ENCODE results near the gene LASP1NB.

The LASP1NB gene

GRCh38 chr17:38897671-38898290, 27.6 kb upstream of the LASP1NB start:
- H3K9me3 ChIP-seq (ENCODE audit: control insufficient read depth, low read length): no peaks in the 10 kb centered on the region
- peaks cover 85% of the 10 kb centered on the region for H3K4me1 ChIP-seq (ENCODE audit: control insufficient read depth, insufficient read depth, low read length)
- H3K4me3 ChIP-seq (ENCODE audit: low read length): no peak overlapping the region
- H3K9ac ChIP-seq (ENCODE audit: low read length): peak overlapping the region; percentile 40
- peaks cover 60% of the 10 kb centered on the region for H3K36me3 ChIP-seq (ENCODE audit: control insufficient read depth, insufficient read depth, low read length, severe bottlenecking)
- no peaks in the 10 kb centered on the region for H3K27me3 ChIP-seq (replicated peaks; ENCODE audit: control insufficient read depth, insufficient read depth, low read length)
- no peak for DNase-seq (ENCODE audit: low read depth)

- peaks cover 60% of the 10 kb centered on the region for H3K36me3 ChIP-seq (ENCODE audit: control insufficient read depth, insufficient read depth, low read length, severe bottlenecking)
- peaks cover 85% of the 10 kb centered on the region for H3K4me1 ChIP-seq (ENCODE audit: control insufficient read depth, insufficient read depth, low read length)
Measured at GRCh38 chr17:38898291-38898679, 27.1 kb upstream of the LASP1NB start.

GRCh38 chr17:38898812-38899348, 26.5 kb upstream of the LASP1NB start:
- Histone ChIP-seq H3K9me3 (ENCODE audit: control insufficient read depth, low read length) (no peaks in the 10 kb centered on the region), H3K4me3 (ENCODE audit: low read length) (no peak overlapping the region), H3K9ac (ENCODE audit: low read length) (no peak overlapping the region), H3K36me3 (ENCODE audit: control insufficient read depth, insufficient read depth, low read length, severe bottlenecking) (peaks cover 60% of the 10 kb centered on the region), H3K27me3 (replicated peaks; ENCODE audit: control insufficient read depth, insufficient read depth, low read length) (no peaks in the 10 kb centered on the region), H3K4me1 (ENCODE audit: control insufficient read depth, insufficient read depth, low read length) (peaks cover 85% of the 10 kb centered on the region)
- no peak for DNase-seq (ENCODE audit: low read depth)

More at GRCh38 chr17:38898291-38898679, 27.1 kb upstream of the LASP1NB start:
- Histone ChIP-seq H3K9ac (ENCODE audit: low read length) (peak overlapping the region; percentile 40), H3K4me3 (ENCODE audit: low read length) (no peak overlapping the region), H3K27me3 (replicated peaks; ENCODE audit: control insufficient read depth, insufficient read depth, low read length) (no peaks in the 10 kb centered on the region), H3K9me3 (ENCODE audit: control insufficient read depth, low read length) (no peaks in the 10 kb centered on the region)
- no peak for DNase-seq (ENCODE audit: low read depth)

GRCh38 chr17:38899421-38899820, 26.0 kb upstream of the LASP1NB start:
- H3K36me3 ChIP-seq (ENCODE audit: control insufficient read depth, insufficient read depth, low read length, severe bottlenecking): peaks cover 58% of the 10 kb centered on the region
- no peak overlapping the region for H3K9ac ChIP-seq (ENCODE audit: low read length)
- H3K4me1 ChIP-seq (ENCODE audit: control insufficient read depth, insufficient read depth, low read length): peaks cover 83% of the 10 kb centered on the region
- no peaks in the 10 kb centered on the region for H3K9me3 ChIP-seq (ENCODE audit: control insufficient read depth, low read length)
- DNase-seq (ENCODE audit: low read depth): no peak
- no peaks in the 10 kb centered on the region for H3K27me3 ChIP-seq (replicated peaks; ENCODE audit: control insufficient read depth, insufficient read depth, low read length)
- no peak overlapping the region for H3K4me3 ChIP-seq (ENCODE audit: low read length)

- Histone ChIP-seq H3K36me3 (ENCODE audit: control insufficient read depth, insufficient read depth, low read length, severe bottlenecking) (peaks cover 58% of the 10 kb centered on the region), H3K4me3 (ENCODE audit: low read length) (peak overlapping the region; percentile 72), H3K27me3 (replicated peaks; ENCODE audit: control insufficient read depth, insufficient read depth, low read length) (no peaks in the 10 kb centered on the region), H3K4me1 (ENCODE audit: control insufficient read depth, insufficient read depth, low read length) (peaks cover 82% of the 10 kb centered on the region), H3K9me3 (ENCODE audit: control insufficient read depth, low read length) (no peaks in the 10 kb centered on the region), H3K9ac (ENCODE audit: low read length) (peak overlapping the region; percentile 83)
- DNase-seq (ENCODE audit: low read depth): peak; percentile 75
Measured at GRCh38 chr17:38900978-38901656, 24.3 kb upstream of the LASP1NB start.

GRCh38 chr17:38903404-38903803, 22.0 kb upstream of the LASP1NB start:
- no peak for DNase-seq (ENCODE audit: low read depth)
- no peaks in the 10 kb centered on the region for H3K27me3 ChIP-seq (replicated peaks; ENCODE audit: control insufficient read depth, insufficient read depth, low read length)
- peak overlapping the region; percentile 44 for H3K9ac ChIP-seq (ENCODE audit: low read length)
- H3K4me3 ChIP-seq (ENCODE audit: low read length): no peak overlapping the region
- no peaks in the 10 kb centered on the region for H3K9me3 ChIP-seq (ENCODE audit: control insufficient read depth, low read length)
- peaks cover 72% of the 10 kb centered on the region for H3K4me1 ChIP-seq (ENCODE audit: control insufficient read depth, insufficient read depth, low read length)
- peaks cover 54% of the 10 kb centered on the region for H3K36me3 ChIP-seq (ENCODE audit: control insufficient read depth, insufficient read depth, low read length, severe bottlenecking)

- no peak overlapping the region for H3K4me3 ChIP-seq (ENCODE audit: low read length)
- H3K27me3 ChIP-seq (replicated peaks; ENCODE audit: control insufficient read depth, insufficient read depth, low read length): no peaks in the 10 kb centered on the region
- peaks cover 46% of the 10 kb centered on the region for H3K36me3 ChIP-seq (ENCODE audit: control insufficient read depth, insufficient read depth, low read length, severe bottlenecking)
- H3K9me3 ChIP-seq (ENCODE audit: control insufficient read depth, low read length): no peaks in the 10 kb centered on the region
- DNase-seq (ENCODE audit: low read depth): no peak
- no peak overlapping the region for H3K9ac ChIP-seq (ENCODE audit: low read length)
- peaks cover 59% of the 10 kb centered on the region for H3K4me1 ChIP-seq (ENCODE audit: control insufficient read depth, insufficient read depth, low read length)
Measured at GRCh38 chr17:38904892-38905291, 20.5 kb upstream of the LASP1NB start.

GRCh38 chr17:38905375-38905774, 20.0 kb upstream of the LASP1NB start:
- Histone ChIP-seq H3K9ac (ENCODE audit: low read length) (no peak overlapping the region), H3K27me3 (replicated peaks; ENCODE audit: control insufficient read depth, insufficient read depth, low read length) (no peaks in the 10 kb centered on the region), H3K9me3 (ENCODE audit: control insufficient read depth, low read length) (no peaks in the 10 kb centered on the region), H3K4me3 (ENCODE audit: low read length) (no peak overlapping the region), H3K36me3 (ENCODE audit: control insufficient read depth, insufficient read depth, low read length, severe bottlenecking) (peaks cover 51% of the 10 kb centered on the region), H3K4me1 (ENCODE audit: control insufficient read depth, insufficient read depth, low read length) (peaks cover 54% of the 10 kb centered on the region)
- DNase-seq (ENCODE audit: low read depth): no peak

- Histone ChIP-seq H3K9ac (ENCODE audit: low read length) (peak overlapping the region; percentile 68), H3K27me3 (replicated peaks; ENCODE audit: control insufficient read depth, insufficient read depth, low read length) (no peaks in the 10 kb centered on the region), H3K4me1 (ENCODE audit: control insufficient read depth, insufficient read depth, low read length) (peaks cover 43% of the 10 kb centered on the region), H3K36me3 (ENCODE audit: control insufficient read depth, insufficient read depth, low read length, severe bottlenecking) (peaks cover 63% of the 10 kb centered on the region), H3K9me3 (ENCODE audit: control insufficient read depth, low read length) (no peaks in the 10 kb centered on the region), H3K4me3 (ENCODE audit: low read length) (no peak overlapping the region)
- DNase-seq (ENCODE audit: low read depth): no peak
Measured at GRCh38 chr17:38906460-38907228, 18.8 kb upstream of the LASP1NB start.

- Histone ChIP-seq H3K4me1 (ENCODE audit: control insufficient read depth, insufficient read depth, low read length) (peaks cover 42% of the 10 kb centered on the region), H3K9me3 (ENCODE audit: control insufficient read depth, low read length) (no peaks in the 10 kb centered on the region), H3K36me3 (ENCODE audit: control insufficient read depth, insufficient read depth, low read length, severe bottlenecking) (peaks cover 61% of the 10 kb centered on the region), H3K27me3 (replicated peaks; ENCODE audit: control insufficient read depth, insufficient read depth, low read length) (no peaks in the 10 kb centered on the region), H3K4me3 (ENCODE audit: low read length) (no peak overlapping the region), H3K9ac (ENCODE audit: low read length) (no peak overlapping the region)
- DNase-seq (ENCODE audit: low read depth): no peak
Measured at GRCh38 chr17:38907930-38908675, 17.3 kb upstream of the LASP1NB start.

Data from adipocyte (in vitro differentiated cells).